Right lobe of liver (tissue), 6 donors: ENCODE data around the gene FAM124B. TPM values are rescaled to one million over a fixed set of nuclear protein-coding genes. Genes with fewer than 3 reads are reported as not detected.

Source experiments
- ATAC-seq, 4 donors: fragments of 200-7000 bp; cut with Tn5 transposase; one replicate each; pipeline ENCODE4 v1.9.1; 2020; ENCODE audit warnings: mild to moderate bottlenecking in 4 of 4, moderate library complexity in 4 of 4
- DNase-seq, 3 donors: peaks; one replicate each; pipeline ENCODE4 v3.0.0-alpha.2; 2020
- H3K27ac ChIP-seq, 3 donors: fragments of 200-600 bp; one replicate each; pipeline ENCODE4 v1.8.0; 2022
- H3K27me3 ChIP-seq, 2 donors: fragments of 200-600 bp; one replicate each; pipeline ENCODE4 v1.8.0; 2022
- H3K36me3 ChIP-seq, 4 donors: fragments of 200-600 bp; sonication (generic) in 1 of 4; one replicate each; pipeline versions ENCODE4 v1.5.1 to v1.8.0; 2017 to 2022; ENCODE audit warnings: control low read depth in 1 of 4
- H3K4me1 ChIP-seq, 4 donors: fragments of 200-600 bp; sonication (generic) in 1 of 4; one replicate each; pipeline versions ENCODE4 v1.5.1 to v1.8.0; 2017 to 2022; ENCODE audit warnings: control low read depth in 1 of 4
- H3K4me3 ChIP-seq, 3 donors: fragments of 200-600 bp; one replicate each; pipeline ENCODE4 v1.8.0; 2022
- H3K9me3 ChIP-seq, 4 donors: fragments of 200-600 bp; sonication (generic) in 1 of 4; one replicate each; pipeline versions ENCODE4 v1.5.1 to v1.8.0; 2017 to 2022; ENCODE audit warnings: control low read depth in 1 of 4
- CTCF ChIP-seq, 4 donors: fragments of 200-600 bp in 3 of 4; fragments of 450-650 bp in 1 of 4; IDR thresholded peaks; one replicate each; pipeline versions ENCODE4 v1.5.1 to v1.8.0; 2016 to 2022; ENCODE audit warnings: antibody characterized with exemption in 4 of 4, mild to moderate bottlenecking in 2 of 4
- POLR2A ChIP-seq: fragments of 450-650 bp; IDR thresholded peaks from one replicate; pipeline ENCODE4 v1.6.1; 2017; ENCODE audit warnings: antibody characterized with exemption, mild to moderate bottlenecking
- WGBS: methylation state at CpG from one replicate; pipeline ENCODE4 v1.1.6; 2018; ENCODE audit warnings: low coverage, low lambda C conversion rate; ENCODE audit not compliant: insufficient coverage; ENCODE audit errors: missing lambda C conversion rate; 5-methylcytosine and 5-hydroxymethylcytosine counted together
- intact Hi-C, 2 donors: fragments of 100-400 bp; cut with DNase I; formaldehyde crosslinking; loops; one replicate each; pipeline versions ENCODE4 v1.11.2 to v1.14.1; 2022
- total RNA-seq, 6 experiments: library from RNA; depleted of rRNA in 2 of 6; stranded (reverse); fragments of >200 nt in 2 of 6; fragmentation: NEBNext Ultra II Directional in 3 of 6; extraction: Animal tissue kit (Norgen Biotek cat#: 25700) in 3 of 6; gene quantifications; one replicate each; pipeline versions ENCODE4 v1.1.0 to v1.2.4, GENCODE V29; 2016 to 2023
- donor health status: DM: no; HTN: yes; CAD: no.
- donor health status: DM: no; HTN: no; CAD: no.
- donor health status: DM: no; HTN: no; CAD: no.
- donor health status: DM: no; HTN: yes; CAD: no.
- donor health status: DM: no; HTN: yes; CAD: no.

FAM124B gene
- total RNA-seq, 6 experiments from 2014 or later, result 0.14 to 2.4 (median 0.56) TPM

- no peak overlapping the region for H3K27ac ChIP-seq
- ATAC-seq (no peak), DNase-seq (no peak)
- no peak for TF ChIP-seq CTCF (IDR thresholded peaks at IDR 0.05)
- TF ChIP-seq POLR2A, result no peak
- no peaks in the 10 kb centered on the region for H3K9me3 ChIP-seq
- 63% methylated on average over 1 of the region's 1 CpG for WGBS
- intact Hi-C loops, result no loop called here
- H3K4me1 ChIP-seq, result no peaks in the 10 kb centered on the region
- no peaks in the 10 kb centered on the region for H3K27me3 ChIP-seq
- H3K36me3 ChIP-seq, result no peaks in the 10 kb centered on the region
- H3K4me3 ChIP-seq, result no peak overlapping the region
Observed at GRCh38 chr2:224362094-224362493, 39.8 kb downstream of the FAM124B start.

- Histone ChIP-seq H3K36me3 (no peaks in the 10 kb centered on the region), H3K27me3 (no peaks in the 10 kb centered on the region), H3K9me3 (no peaks in the 10 kb centered on the region), H3K27ac (no peak overlapping the region), H3K4me3 (no peak overlapping the region), H3K4me1 (no peaks in the 10 kb centered on the region)
- 68% methylated on average over 3 of the region's 3 CpGs for WGBS
- TF ChIP-seq POLR2A (no peak), CTCF (IDR thresholded peaks at IDR 0.05) (no peak)
- DNase-seq (no peak), ATAC-seq (no peak)
- intact Hi-C loops, result no loop called here
Observed at GRCh38 chr2:224360801-224361251, 41.1 kb downstream of the FAM124B start.

GRCh38 chr2:224359569-224359968 lies 42.3 kb downstream of the FAM124B start:
- intact Hi-C loops, result loop anchor here (5.0 kb wide), 1 partner anchor 288 kb away; no protein-coding TSS in a partner anchor
- no peaks in the 10 kb centered on the region for H3K36me3 ChIP-seq
- peak; percentile 51 to 60 (median 54) for ATAC-seq
- peak; percentile 19 to 40 (median 32) for TF ChIP-seq CTCF (IDR thresholded peaks at IDR 0.05)
- TF ChIP-seq POLR2A, result no peak
- no peaks in the 10 kb centered on the region for H3K4me1 ChIP-seq
- DNase-seq, result no peak
- 44% methylated on average over 2 of the region's 3 CpGs for WGBS
- H3K27ac ChIP-seq, result no peak overlapping the region
- H3K27me3 ChIP-seq, result no peaks in the 10 kb centered on the region
- no peaks in the 10 kb centered on the region for H3K9me3 ChIP-seq
- no peak overlapping the region for H3K4me3 ChIP-seq

GRCh38 chr2:224357098-224357901 lies 44.6 kb downstream of the FAM124B start:
- DNase-seq (peak in 1 of 3 donors; percentile 66), ATAC-seq (peak; percentile 93 to 97 (median 95))
- no peaks in the 10 kb centered on the region for H3K36me3 ChIP-seq
- no peaks in the 10 kb centered on the region for H3K4me1 ChIP-seq
- H3K4me3 ChIP-seq, result peak overlapping the region in 2 of 3 donors; percentile 36 to 53
- TF ChIP-seq POLR2A (no peak), CTCF (IDR thresholded peaks at IDR 0.05) (peak; percentile 75 to 96 (median 79))
- peak overlapping the region in 2 of 3 donors; percentile 29 to 34 for H3K27ac ChIP-seq
- no peaks in the 10 kb centered on the region for H3K27me3 ChIP-seq
- 40% methylated on average over 8 of the region's 8 CpGs for WGBS
- intact Hi-C loops, result loop anchor here (5.0 kb wide), 1 partner anchor 290 kb away; no protein-coding TSS in a partner anchor
- H3K9me3 ChIP-seq, result no peaks in the 10 kb centered on the region
